ENCODE measurements around the gene ADGRL3.

Gene ADGRL3

GRCh38 chr4:62023633-62024032 is 823.5 kb downstream of the ADGRL3 start:
- FAIRE-seq = no peak

GRCh38 chr4:62028745-62029144 is 828.6 kb downstream of the ADGRL3 start:
- FAIRE-seq = no peak

GRCh38 chr4:62030958-62031357 is 830.8 kb downstream of the ADGRL3 start:
- FAIRE-seq = no peak

GRCh38 chr4:62037571-62037970 is 837.4 kb downstream of the ADGRL3 start:
- FAIRE-seq = no peak

GRCh38 chr4:62051332-62051731 is 851.2 kb downstream of the ADGRL3 start:
- FAIRE-seq = no peak

GRCh38 chr4:62053974-62054373 is 853.8 kb downstream of the ADGRL3 start:
- FAIRE-seq = no peak

- no peak for FAIRE-seq
Measured at GRCh38 chr4:62057031-62057430, 856.9 kb downstream of the ADGRL3 start.

GRCh38 chr4:62058571-62058970 is 858.4 kb downstream of the ADGRL3 start:
- no peak for FAIRE-seq

- FAIRE-seq = no peak
Measured at GRCh38 chr4:62070291-62070852, 870.2 kb downstream of the ADGRL3 start.

- FAIRE-seq = no peak
Measured at GRCh38 chr4:62075089-62075488, 875.0 kb downstream of the ADGRL3 start.

GRCh38 chr4:62075521-62075920 is 875.4 kb downstream of the ADGRL3 start:
- no peak for FAIRE-seq

- FAIRE-seq = no peak
Measured at GRCh38 chr4:62077406-62077805, 877.3 kb downstream of the ADGRL3 start.

GRCh38 chr4:62080431-62080830 is 880.3 kb downstream of the ADGRL3 start:
- FAIRE-seq = no peak

- FAIRE-seq = no peak
Measured at GRCh38 chr4:62087706-62088105, 887.6 kb downstream of the ADGRL3 start.

- no peak for FAIRE-seq
Measured at GRCh38 chr4:62093735-62094134, 893.6 kb downstream of the ADGRL3 start.

- no peak for FAIRE-seq
Measured at GRCh38 chr4:62096881-62097280, 896.8 kb downstream of the ADGRL3 start.

- FAIRE-seq = no peak
Measured at GRCh38 chr4:62115216-62115615, 915.1 kb downstream of the ADGRL3 start.

GRCh38 chr4:62117886-62118285 is 917.8 kb downstream of the ADGRL3 start:
- FAIRE-seq = no peak

- no peak for FAIRE-seq
Measured at GRCh38 chr4:62118558-62118957, 918.4 kb downstream of the ADGRL3 start.

GRCh38 chr4:62119195-62119594 is 919.1 kb downstream of the ADGRL3 start:
- FAIRE-seq = no peak

GRCh38 chr4:62126064-62126732 is 926.1 kb downstream of the ADGRL3 start:
- FAIRE-seq = no peak
